GM19351 (cell line): ENCODE results near the gene ARHGAP1.

ENCODE experiments used
- ATAC-seq: cut with Tn5 transposase; IDR thresholded peaks from one replicate; pipeline ENCODE4 v1.9.1; 2021; ENCODE audit warnings: mild to moderate bottlenecking, moderate library complexity; ENCODE audit not compliant: unreplicated experiment

ARHGAP1 gene

DNA sequence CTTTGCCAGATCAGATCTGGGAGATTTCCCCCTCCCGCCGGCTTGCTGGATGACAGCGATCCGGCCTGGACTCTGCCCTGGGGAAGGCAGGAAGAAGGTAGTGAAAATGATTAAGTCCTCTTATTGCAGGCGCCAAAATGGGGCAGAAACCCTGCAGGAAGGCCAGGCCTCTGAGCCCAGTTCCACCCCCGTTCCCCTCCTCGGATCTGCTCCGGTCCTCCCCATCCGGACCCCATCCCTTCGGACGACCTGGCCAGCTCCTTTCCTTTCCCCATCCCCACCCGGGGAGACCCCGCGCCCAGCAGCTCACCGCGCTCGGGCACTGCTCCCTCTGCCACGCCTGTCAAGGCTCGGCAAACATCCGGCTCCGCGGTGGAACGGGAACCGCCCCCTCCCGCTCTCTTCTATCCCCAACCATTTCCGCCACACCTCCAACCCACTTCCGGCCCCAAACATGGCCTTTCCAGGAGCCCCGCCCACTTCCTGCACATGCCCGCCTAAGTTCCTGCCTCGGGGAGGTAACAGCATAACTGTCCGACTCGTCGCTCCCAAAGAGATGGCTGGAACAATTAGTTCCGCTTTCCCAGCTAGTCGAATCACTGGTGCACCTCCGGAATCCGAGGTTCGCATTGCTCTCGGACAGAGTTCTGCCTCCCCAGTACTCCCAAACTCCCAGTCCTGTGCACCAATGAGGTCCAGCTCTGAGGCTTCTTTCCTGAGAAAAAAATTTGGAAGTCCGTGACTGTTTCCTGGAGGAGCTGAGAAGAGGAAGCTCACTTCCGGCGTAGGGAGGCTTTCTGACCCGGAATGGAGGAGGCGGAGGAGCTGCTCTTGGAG, at the start of gene ARHGAP1, which contains the start of gene ZNF408:
TSS of gene ARHGAP1 (minus strand) at position 379 of the 837 bp plus-strand sequence. CDS start 4,512 bp downstream, outside the sequence.
TSS of gene ZNF408 (plus strand) at position 791 of the 837 bp plus-strand sequence. CDS start at position 808, 17 bp downstream.
- ATAC-seq, result peak; percentile 92

DNA sequence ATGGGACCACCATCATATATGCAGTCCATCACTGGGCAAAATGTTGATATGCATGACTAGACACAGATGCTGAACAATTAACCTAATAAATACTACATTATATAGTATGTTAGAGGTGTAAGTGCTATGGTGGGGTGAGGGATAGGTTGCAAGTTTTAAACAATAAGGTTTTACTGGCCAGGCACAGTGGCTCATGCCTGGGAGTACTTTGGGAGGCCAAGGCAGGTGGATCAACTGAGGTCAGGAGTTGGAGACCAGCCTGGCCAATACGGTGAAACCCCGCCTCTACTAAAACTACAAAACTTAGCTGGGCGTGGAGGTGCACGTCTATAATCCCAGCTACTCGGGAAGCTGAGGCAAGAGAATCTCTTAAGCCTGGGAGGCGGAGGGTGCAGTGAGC, 46.7 kb upstream of the ARHGAP1 start:
- ATAC-seq, result no peak

DNA sequence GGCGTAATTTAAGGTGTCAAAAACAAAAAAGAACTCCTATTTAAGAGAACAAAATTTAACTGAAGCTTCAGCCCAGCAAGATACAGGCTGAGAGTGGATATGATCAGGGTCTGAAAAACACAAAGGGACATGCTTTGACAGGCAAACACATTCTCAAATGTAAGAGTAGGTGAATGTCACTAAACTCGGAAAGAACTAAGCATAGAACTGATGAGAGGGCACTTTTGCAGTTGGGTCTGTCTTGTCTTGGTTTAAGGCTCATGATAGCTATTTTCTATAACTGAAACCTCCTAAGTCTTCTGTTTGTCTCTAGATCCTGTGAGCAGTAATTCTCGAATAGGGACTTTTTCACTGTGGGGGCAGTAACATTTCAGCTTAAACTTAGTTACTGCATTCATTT, 45.6 kb upstream of the ARHGAP1 start:
- no peak for ATAC-seq

DNA sequence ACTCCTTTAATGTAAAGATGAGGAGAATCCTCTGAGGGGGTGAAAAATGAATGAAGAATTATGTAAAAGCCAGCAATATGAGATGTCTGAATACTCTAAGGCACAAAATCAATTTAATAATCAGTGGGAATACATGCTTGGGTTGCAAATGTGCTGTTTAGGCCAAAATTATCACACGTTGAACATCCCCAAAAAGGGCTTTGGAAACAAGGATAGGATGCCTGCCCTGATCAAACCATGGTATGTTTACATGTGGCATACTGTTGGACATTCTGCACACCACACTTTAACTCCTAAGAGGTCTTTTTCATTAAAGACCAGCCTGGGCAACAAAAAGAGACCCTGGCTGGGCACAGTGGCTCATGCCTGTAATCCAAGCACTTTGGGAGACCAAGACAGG, 44.9 kb upstream of the ARHGAP1 start:
- no peak for ATAC-seq

DNA sequence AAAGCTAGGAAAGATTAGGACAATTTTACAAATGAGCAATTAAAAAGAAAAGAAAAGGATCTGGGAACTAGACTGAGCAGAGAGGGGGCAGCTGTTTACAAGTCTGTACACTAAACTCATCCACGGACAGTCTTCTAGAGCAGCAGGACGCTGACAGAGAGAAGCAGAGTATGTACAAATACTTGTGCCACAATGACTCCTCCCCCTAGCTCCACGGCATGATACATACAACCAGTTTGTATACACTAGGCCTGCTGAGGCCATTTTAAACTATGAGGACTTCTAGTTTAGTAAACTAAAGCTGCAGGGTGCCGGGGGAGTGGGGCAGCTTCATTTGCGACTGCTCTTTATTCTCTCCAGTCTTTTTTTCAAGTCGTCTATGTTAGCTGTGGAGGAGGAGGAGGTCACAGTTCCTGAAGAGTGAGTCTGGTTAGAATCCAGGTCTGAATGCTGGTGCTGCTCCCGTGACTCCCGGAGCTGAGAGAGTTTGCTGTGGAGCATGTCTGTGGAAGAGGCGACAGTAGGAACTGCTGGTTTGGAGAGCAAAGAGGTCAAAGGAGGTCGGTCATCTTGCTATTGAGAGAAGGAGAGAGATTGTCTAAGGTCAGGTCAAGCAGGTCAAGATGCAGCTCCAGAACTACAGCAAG, 43.4 kb upstream of the ARHGAP1 start:
- ATAC-seq, result no peak

DNA sequence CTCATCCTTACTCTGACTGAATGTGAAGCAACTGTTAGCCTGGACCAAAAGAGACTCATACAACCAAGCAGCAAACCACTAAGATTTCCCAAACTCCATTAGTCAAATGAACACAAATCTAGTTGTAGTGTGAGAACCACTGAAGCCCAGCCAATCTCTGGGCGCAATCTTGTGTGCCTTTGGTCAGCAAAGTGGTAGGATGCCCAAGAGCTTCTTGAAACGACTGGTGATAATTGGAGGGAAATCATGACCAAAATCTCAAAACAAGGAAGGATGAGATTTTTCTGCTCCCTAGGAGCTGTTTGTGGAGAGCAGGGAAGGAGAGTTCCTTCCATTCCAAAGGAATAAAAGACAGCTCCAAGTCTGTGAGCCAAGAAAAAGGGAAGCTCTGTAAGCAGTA, 42.6 kb upstream of the ARHGAP1 start:
- ATAC-seq, result no peak

DNA sequence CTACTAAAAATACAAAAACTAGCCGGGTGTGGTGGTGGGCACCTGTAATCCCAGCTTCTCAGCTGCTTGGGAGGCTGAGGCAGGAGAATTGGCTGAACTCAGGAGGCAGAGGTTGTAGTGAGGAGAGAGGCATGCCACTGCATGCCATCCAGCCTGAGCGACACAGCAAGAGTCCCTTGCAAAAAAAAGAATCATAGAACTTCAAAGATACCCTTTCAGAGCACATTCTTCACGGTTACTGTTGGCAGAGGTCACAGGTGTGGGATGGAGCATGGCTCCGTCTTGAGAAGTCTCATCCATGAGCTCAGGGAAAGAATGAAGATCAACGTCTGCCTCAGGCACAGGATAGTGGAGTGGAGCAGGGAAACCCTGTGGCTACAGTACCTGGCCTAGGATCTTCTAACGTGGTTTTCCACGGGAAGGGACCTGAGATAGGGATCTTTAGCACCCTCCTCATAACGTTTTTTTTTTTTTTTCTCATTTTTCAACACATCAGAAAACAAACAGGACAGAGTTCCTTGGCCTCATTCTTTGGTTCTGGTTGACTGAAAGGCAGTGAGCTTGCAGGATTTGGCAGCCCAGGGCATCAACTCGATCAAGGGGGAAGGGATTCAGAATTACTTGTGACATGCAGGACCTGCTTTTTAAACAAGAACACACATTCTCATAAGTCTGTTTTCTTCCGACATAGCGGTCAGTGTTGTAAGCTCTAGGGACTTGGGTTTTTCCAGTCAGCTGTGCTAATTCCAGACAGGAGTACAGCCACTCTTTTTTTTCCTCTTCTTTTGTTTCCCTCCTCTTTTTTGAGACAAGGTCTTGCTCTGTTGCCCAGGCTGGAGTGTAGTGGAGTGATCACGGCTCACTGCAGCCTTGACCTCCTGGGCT, 41.4 kb upstream of the ARHGAP1 start:
- ATAC-seq, result no peak

DNA sequence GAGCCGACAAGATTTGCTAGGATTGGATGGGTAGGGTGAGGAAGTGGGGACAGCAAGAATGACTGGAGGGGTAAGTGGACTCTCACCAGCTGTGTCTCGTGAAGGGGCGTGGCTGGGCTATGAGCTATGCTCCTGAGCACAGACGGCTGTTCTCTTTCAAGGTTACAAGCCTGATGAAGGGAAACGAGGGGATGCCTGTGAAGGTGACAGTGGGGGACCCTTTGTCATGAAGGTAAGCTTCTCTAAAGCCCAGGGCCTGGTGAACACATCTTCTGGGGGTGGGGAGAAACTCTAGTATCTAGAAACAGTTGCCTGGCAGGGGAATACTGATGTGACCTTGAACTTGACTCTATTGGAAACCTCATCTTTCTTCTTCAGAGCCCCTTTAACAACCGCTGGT, 38.5 kb upstream of the ARHGAP1 start:
- ATAC-seq, result no peak

DNA sequence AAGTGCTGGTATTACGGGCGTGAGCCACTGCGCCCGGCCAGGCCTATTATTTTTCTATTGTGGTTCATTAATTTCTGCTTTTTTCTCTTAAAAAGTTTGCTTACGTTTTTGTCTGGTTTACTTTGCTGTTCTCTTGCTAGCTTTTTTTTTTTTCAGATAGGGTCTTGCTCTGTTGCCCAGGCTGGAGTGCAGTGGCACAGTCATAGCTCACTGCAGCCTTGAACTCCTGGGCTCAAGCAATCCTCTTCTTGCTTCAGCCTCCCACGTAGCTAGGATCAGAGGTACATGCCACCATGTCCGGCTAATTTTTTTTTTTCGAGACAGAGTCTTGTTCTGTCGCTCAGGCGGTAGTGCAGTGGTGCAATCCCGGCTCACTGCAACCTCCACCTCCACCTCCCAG, 37.3 kb upstream of the ARHGAP1 start:
- no peak for ATAC-seq

DNA sequence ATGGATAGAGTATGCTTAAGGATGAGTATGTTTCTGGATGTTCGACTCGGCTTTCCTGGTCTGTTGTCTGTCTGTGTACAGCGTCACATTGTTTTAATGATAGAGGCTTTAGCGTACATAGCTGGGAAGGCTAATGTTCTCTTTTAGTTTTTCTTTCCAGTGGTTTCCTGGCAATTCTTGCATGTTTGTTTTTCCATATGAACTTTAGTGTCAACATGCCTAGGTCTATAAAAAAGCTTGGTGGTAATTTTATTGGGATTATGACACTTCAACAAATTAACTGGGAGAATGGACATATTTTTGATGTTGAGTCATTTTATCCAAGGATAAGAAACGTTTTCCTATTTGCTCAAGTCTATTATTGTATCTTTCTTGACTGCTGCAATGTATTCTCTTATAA, 36.2 kb upstream of the ARHGAP1 start:
- no peak for ATAC-seq

DNA sequence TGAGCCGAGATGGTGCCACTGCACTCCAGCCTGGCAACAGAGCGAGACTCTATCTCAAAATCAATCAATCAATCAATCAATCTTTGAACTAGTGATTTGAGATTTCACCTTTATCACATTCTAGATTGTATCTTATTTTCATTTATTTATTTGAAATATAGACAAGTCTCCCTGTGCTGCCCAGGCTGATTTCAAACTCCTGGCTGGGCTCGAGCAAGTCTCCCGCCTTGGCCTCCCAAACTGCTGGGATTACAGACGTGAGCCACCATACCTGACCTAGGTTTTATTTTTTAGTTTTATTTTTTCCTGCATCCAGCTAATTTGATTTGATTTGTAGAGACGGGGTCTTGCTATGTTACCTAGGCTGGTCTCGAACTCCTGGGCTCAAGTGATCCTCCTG, 35.7 kb upstream of the ARHGAP1 start:
- no peak for ATAC-seq

DNA sequence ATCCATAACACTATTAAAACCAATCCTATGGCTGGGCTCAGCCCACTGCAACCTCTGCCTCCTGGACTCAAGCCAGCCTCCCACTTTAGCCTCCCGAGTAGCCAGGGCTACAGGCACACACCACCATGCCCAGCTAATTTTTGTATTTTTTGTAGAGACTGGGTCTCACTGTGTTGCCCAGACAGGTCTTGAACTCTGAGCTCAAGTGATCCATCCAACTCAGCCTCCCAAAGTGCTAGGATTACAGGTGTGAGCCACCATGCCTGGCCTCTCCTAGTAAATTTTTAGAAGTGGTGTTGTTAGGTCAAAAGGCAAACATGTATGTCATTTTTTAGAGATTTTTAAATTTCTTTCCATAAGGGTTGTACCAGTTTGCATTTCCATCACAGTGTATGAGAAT, 32.8 kb upstream of the ARHGAP1 start:
- ATAC-seq, result no peak

DNA sequence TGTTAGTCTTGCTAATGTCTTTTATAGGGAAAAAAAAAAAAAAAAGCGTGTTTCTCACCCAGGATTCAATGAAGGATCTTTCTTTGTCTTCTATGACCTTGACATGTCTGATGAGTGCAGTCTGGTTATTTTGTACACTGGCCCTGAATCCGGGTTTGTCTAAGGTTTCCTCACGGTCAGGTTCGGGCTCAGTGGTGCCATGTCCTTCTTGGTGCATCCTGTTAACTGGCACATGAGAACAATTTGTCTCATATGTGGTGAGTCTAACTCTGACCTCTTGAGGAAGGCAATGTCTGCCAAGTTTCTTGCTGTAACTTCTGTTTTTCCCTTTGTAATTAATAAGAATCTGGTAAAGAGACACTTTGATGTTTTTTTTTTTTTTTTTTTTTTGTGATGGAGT, 31.1 kb upstream of the ARHGAP1 start:
- ATAC-seq, result no peak

DNA sequence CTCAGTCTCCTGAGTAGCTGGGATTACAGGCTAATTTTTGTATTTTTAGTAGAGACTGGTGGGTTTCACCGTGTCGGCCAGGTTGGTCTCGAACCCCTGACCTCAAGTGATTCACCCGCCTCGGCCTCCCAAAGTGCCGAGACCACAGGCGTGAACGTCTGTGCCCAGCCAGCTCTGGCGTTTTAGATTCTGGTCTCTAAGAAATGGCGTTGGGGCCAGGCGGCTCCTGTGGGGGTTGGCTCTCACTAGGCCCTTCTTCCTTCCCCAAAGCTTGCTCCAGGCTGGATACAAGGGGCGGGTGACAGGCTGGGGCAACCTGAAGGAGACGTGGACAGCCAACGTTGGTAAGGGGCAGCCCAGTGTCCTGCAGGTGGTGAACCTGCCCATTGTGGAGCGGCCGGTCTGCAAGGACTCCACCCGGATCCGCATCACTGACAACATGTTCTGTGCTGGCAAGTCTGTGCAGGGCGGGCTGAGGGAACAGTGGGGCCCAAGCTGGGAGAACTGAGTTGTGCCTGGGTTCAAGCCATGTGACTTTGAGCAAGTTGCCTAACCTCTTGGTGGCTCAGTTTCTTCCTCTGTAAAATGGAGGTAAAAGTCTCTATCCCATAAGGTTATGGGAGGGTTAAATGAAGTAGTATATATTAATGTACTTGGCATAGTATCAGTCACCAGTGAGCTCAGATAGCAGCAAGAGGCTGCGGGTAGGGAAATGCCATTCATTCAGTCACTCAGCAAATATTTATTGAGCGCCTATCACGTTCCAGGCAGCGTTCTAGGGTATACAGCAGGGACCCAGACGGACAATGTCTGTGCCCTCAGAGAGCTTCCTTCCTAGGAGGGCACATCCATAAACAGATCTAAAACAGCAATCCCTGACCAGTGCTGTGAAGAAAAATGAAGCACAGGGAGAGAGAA, 28.9 kb upstream of the ARHGAP1 start:
- ATAC-seq, result no peak

DNA sequence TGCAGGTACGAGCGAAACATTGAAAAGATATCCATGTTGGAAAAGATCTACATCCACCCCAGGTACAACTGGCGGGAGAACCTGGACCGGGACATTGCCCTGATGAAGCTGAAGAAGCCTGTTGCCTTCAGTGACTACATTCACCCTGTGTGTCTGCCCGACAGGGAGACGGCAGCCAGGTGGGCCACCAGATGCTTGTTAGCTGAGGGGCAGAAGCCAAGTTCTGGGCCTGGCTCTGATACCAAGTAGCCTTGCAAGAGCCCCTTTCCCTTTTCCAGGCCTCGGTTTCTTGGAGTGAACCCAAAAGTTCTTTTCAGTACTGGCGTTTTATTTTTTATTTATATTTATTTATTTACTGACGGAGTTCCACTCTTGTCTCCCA, 28.2 kb upstream of the ARHGAP1 start:
- no peak for ATAC-seq

DNA sequence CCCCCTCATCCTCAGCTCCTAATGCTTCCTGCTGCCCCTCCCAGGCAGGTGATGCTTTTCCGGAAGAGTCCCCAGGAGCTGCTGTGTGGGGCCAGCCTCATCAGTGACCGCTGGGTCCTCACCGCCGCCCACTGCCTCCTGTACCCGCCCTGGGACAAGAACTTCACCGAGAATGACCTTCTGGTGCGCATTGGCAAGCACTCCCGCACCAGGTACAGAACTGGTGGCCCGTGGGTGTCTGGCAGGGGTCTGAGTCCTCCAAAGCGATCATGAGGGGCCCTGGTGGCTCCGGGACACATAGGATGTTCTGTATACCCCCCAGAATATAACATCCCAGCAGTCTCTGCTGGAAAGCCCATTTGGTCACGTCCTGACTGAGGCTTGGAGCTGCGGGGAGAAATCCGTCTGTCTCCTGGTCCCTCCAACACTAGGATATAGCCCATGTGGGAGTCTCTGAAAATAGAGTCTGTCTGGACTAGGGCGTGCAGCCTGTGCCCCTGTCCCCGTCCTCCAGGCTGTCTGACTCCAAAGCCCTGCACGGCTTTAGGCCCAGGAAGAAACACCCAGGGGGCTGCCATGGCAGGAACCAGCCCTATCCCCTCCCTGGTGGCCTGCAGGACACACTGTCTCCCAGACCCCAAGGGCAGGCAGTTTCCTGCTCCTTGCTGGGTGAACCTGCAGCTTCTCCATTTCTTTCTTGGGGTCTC, 27.7 kb upstream of the ARHGAP1 start:
- ATAC-seq, result no peak

DNA sequence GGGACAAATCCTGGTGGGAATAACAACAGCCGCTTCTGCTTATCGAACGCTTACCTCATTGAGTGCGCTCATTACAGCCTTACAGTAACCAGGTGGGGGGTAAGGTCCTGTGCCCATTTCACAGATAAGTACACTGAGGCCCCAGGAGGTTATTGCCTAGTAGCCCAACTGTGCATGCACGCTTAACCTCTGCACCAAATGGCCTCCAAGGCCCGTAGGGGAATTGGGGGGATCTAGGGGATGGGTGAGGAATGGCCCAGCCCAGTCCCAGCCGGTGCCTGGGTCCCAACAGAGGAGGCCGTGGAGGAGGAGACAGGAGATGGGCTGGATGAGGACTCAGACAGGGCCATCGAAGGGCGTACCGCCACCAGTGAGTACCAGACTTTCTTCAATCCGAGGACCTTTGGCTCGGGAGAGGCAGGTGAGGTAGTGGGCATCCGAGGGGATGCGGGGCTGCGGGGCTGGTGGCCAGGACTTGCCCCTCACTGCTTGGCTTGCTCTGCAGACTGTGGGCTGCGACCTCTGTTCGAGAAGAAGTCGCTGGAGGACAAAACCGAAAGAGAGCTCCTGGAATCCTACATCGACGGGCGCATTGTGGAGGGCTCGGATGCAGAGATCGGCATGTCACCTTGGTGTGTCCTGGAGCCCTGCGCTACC, 25.9 kb upstream of the ARHGAP1 start:
- no peak for ATAC-seq

DNA sequence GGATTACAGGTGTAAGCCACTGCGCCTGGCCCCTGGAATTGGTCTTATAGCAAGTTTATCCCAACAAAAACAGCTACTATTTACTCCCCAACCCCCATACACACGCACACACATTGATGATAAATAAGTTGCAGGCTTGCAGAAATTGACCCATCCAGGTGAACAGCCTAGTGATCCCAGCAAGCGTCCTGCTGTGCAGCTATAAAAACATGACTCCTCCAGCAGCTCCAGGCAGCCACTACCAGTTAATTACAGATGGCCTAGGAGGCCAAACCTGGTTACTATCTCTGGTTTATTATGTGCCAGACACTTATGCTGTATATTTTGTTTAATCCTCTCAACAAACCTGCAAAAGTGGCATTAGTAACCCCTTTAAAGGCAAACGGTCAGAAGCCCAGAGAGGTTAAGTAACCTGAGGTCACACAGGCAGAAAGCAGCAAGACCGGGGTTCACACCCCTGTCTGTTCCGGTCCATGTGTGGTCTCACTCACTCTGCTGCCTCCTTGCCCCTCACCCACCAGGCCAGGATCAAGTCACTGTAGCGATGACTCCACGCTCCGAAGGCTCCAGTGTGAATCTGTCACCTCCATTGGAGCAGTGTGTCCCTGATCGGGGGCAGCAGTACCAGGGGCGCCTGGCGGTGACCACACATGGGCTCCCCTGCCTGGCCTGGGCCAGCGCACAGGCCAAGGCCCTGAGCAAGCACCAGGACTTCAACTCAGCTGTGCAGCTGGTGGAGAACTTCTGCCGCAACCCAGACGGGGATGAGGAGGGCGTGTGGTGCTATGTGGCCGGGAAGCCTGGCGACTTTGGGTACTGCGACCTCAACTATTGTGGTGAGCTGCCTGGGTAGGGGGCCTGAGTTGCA, 25.2 kb upstream of the ARHGAP1 start:
- ATAC-seq, result no peak
